PC-9 (cell line): ENCODE data around the gene CALN1. TPM values are rescaled to one million over a fixed set of nuclear protein-coding genes. Genes with fewer than 3 reads are reported as not detected.

ENCODE experiments used
- BruUV-seq: library from RNA; stranded (reverse); fragments of 400-500 nt; replicated peaks from 2 replicates; lab custom pipeline; 2021; lab: Mats Ljungman, UMichigan
- CTCF ChIA-PET: fragments of 300-600 bp; sonication (Branson Sonifier 250); formaldehyde crosslinking; loops from one replicate; lab custom pipeline; 2022; ENCODE audit warnings: antibody characterized with exemption; lab: Charles Lee
- POLR2A ChIA-PET: fragments of 300-600 bp; sonication (Branson Sonifier 250); formaldehyde crosslinking; loops from one replicate; lab custom pipeline; 2022; ENCODE audit warnings: antibody characterized with exemption; ENCODE audit not compliant: unreplicated experiment; lab: Charles Lee
- DNase-seq, 2 experiments: peaks; one replicate each; pipeline versions ENCODE4 v3.0.0 to v3.0.0-alpha.2; 2015 to 2022; ENCODE audit warnings: mixed read lengths in 1 of 2
- H2AFZ ChIP-seq: fragments of 200-600 bp; sonication (generic); 2 replicates; pipeline ENCODE4 v1.8.1; 2017; ENCODE audit warnings: antibody characterized with exemption
- H3F3A ChIP-seq: fragments of 200-600 bp; sonication (generic); 2 replicates; pipeline ENCODE4 v1.8.1; 2017; ENCODE audit warnings: antibody characterized with exemption, mild to moderate bottlenecking, low read depth; ENCODE audit not compliant: insufficient read depth
- H3K27ac ChIP-seq: fragments of 200-600 bp; sonication (generic); 2 replicates; pipeline ENCODE4 v1.6.1; 2016; ENCODE audit warnings: mixed run types
- H3K27me3 ChIP-seq: fragments of 200-600 bp; sonication (generic); 2 replicates; pipeline ENCODE4 v1.6.1; 2016; ENCODE audit warnings: low read depth, mixed run types; ENCODE audit not compliant: insufficient read depth
- H3K36me3 ChIP-seq: fragments of 200-600 bp; sonication (generic); 2 replicates; pipeline ENCODE4 v1.6.1; 2016; ENCODE audit warnings: low read depth, mixed run types
- H3K4me1 ChIP-seq: fragments of 200-600 bp; sonication (generic); replicated peaks from 2 replicates; pipeline ENCODE4 v1.6.1; 2016; ENCODE audit warnings: mixed run types; ENCODE audit not compliant: insufficient read depth
- H3K4me2 ChIP-seq: fragments of 200-600 bp; sonication (generic); 2 replicates; pipeline ENCODE4 v1.6.1; 2017; ENCODE audit warnings: mixed run types
- H3K4me3 ChIP-seq: fragments of 200-600 bp; sonication (generic); 2 replicates; pipeline ENCODE4 v1.6.1; 2016; ENCODE audit warnings: mixed run types
- H3K79me2 ChIP-seq: fragments of 200-600 bp; sonication (generic); 2 replicates; pipeline ENCODE4 v1.6.1; 2017; ENCODE audit warnings: low read depth, mixed run types
- H3K9me2 ChIP-seq: fragments of 200-600 bp; sonication (generic); 2 replicates; pipeline ENCODE4 v1.8.1; 2017; ENCODE audit warnings: mild to moderate bottlenecking; ENCODE audit not compliant: insufficient read depth
- H3K9me3 ChIP-seq: fragments of 200-600 bp; sonication (generic); 2 replicates; pipeline ENCODE4 v1.8.1; 2016; ENCODE audit warnings: low read depth; ENCODE audit not compliant: insufficient read depth
- H4K20me1 ChIP-seq: fragments of 200-600 bp; sonication (generic); 2 replicates; pipeline ENCODE4 v1.8.1; 2017; ENCODE audit not compliant: insufficient read depth
- EZH2 ChIP-seq: fragments of 200-600 bp; sonication (generic); IDR thresholded peaks from 2 replicates; pipeline ENCODE4 v1.8.0; 2017; ENCODE audit warnings: antibody characterized with exemption, low read depth
- intact Hi-C: fragments of 100-400 bp; cut with micrococcal nuclease; formaldehyde crosslinking; loops from one replicate; pipeline ENCODE4 v1.10.0; 2022; ENCODE audit not compliant: unreplicated experiment
- total RNA-seq: library from RNA; stranded (reverse); gene quantifications from 2 replicates; pipeline ENCODE4 v1.2.3, GENCODE V29; 2021
- TF ChIP-seq, protein P1 (sequence below): fragments of 200-600 bp; sonication (generic); conservative IDR thresholded peaks from 2 replicates; pipeline ENCODE4 v1.6.1; 2017; ENCODE audit warnings: mixed run types, antibody characterized with exemption, mild to moderate bottlenecking, moderate library complexity

CALN1 gene
- total RNA-seq, 1 experiment from 2014 or later: not detected

DNA sequence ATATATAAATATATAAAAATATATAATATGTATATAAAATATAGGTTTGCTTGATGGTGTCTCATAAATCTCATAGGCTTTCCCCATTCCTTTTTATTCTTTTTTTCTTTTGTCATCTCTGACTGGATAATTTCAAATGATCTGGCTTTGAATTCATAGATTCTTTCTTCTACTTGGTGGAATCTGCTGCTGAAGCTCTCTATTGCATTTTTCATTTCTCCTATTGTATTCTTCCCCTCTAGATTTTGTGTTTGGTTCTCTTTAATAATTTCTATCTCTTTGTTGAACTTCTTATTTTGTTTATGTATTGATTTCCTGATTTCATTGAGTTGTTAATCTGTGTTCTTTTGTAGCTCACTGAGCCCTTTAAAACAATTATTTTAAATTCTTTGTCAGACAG, 650.8 kb downstream of the CALN1 start:
- Histone ChIP-seq H3K4me2 (no peak overlapping the region), H3K9me2 (no peaks in the 10 kb centered on the region), H3K4me1 (no peaks in the 10 kb centered on the region), H3K27me3 (no peaks in the 10 kb centered on the region), H3F3A (no peaks in the 10 kb centered on the region), H3K27ac (no peak overlapping the region), H2AFZ (no peak overlapping the region), H4K20me1 (no peaks in the 10 kb centered on the region), H3K4me3 (no peak overlapping the region), H3K9me3 (no peaks in the 10 kb centered on the region), H3K79me2 (no peaks in the 10 kb centered on the region), H3K36me3 (no peaks in the 10 kb centered on the region)
- ChIA-PET POLR2A (no interaction called here), CTCF (no interaction called here)
- TF ChIP-seq, protein P1, sequence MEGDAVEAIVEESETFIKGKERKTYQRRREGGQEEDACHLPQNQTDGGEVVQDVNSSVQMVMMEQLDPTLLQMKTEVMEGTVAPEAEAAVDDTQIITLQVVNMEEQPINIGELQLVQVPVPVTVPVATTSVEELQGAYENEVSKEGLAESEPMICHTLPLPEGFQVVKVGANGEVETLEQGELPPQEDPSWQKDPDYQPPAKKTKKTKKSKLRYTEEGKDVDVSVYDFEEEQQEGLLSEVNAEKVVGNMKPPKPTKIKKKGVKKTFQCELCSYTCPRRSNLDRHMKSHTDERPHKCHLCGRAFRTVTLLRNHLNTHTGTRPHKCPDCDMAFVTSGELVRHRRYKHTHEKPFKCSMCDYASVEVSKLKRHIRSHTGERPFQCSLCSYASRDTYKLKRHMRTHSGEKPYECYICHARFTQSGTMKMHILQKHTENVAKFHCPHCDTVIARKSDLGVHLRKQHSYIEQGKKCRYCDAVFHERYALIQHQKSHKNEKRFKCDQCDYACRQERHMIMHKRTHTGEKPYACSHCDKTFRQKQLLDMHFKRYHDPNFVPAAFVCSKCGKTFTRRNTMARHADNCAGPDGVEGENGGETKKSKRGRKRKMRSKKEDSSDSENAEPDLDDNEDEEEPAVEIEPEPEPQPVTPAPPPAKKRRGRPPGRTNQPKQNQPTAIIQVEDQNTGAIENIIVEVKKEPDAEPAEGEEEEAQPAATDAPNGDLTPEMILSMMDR: no peak
- TF ChIP-seq EZH2: no peak
- intact Hi-C loops: no loop called here
- no peak for DNase-seq
- BruUV-seq: no TSS peak

DNA sequence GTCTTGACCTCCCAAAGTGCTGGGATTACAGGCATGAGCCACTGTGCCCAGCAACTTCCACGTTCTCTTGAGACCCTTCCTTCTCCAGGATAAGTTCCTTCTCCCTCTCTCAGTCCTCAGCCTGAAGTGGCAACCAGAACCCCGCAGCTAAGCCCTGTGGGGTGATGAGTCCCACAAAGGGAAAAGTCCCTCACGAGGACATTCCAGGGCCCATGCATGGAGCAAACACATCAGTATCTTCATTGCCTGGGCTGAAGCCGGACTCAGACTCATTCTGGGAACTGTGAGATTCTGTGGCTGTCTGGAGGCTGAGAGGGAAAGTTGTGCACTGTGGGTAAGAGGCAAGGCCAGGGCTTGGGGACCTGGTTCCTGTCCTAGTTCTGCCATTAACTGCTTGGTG, 657.3 kb downstream of the CALN1 start:
- Histone ChIP-seq H3K36me3 (no peaks in the 10 kb centered on the region), H3K9me3 (no peaks in the 10 kb centered on the region), H3K4me1 (no peaks in the 10 kb centered on the region), H3K27me3 (peaks cover 24% of the 10 kb centered on the region; the same call in 1 of the 2 replicates), H3K79me2 (no peaks in the 10 kb centered on the region), H2AFZ (no peak overlapping the region), H3K9me2 (no peaks in the 10 kb centered on the region), H3K4me3 (no peak overlapping the region), H4K20me1 (no peaks in the 10 kb centered on the region), H3K27ac (no peak overlapping the region), H3K4me2 (no peak overlapping the region), H3F3A (no peaks in the 10 kb centered on the region)
- no peak for DNase-seq
- ChIA-PET POLR2A (no interaction called here), CTCF (no interaction called here)
- intact Hi-C loops: loop anchor here (10.0 kb wide), 1 partner anchor 1030 kb away; no protein-coding TSS in a partner anchor
- TF ChIP-seq, protein P1: no peak
- TF ChIP-seq EZH2: no peak
- BruUV-seq: no TSS peak

DNA sequence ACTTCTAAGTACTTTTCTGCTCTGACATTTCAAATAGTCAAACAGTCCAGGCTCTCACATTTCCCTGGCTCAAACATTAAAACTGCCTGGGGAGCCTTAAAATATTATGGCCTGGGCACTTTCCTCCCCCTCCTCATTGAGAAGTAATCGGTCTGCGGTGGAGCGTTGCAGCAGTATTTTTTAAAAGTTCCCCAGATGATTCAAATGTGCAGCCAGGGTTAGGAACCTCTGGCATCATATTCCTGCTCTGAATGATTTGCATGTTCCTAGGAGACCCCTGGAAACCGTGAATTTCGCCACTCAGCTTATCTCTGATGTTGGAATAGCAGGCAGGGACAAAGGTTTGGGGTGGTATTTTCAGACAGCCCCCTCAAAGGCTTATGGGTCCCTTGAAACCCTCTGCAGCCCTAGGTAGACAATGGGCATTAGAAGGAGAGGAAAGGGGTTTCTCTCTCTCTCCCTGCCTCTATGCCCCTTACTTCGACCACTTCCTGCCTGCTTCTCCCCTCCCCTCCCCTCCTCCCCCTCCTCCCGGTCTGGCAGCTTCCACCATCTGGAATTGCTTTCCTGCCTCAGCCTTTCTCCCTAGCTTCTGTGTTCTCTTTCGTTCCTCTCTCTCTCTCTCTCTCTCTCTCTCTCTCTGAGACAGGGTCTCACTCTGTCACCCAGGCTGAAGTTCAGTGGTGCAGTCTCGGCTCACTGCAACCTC, 658.0 kb downstream of the CALN1 start:
- CTCF ChIA-PET: no interaction called here
- Histone ChIP-seq H3K36me3 (no peaks in the 10 kb centered on the region), H3F3A (no peaks in the 10 kb centered on the region), H3K9me2 (no peaks in the 10 kb centered on the region), H3K4me2 (no peak overlapping the region), H3K4me3 (no peak overlapping the region), H3K27ac (no peak overlapping the region), H2AFZ (no peak overlapping the region), H3K9me3 (no peaks in the 10 kb centered on the region; the same call in 1 of the 2 replicates), H3K27me3 (peaks cover 24% of the 10 kb centered on the region; the same call in 1 of the 2 replicates), H3K4me1 (no peaks in the 10 kb centered on the region), H4K20me1 (no peaks in the 10 kb centered on the region), H3K79me2 (no peaks in the 10 kb centered on the region)
- no TSS peak for BruUV-seq
- intact Hi-C loops: loop anchor here (10.0 kb wide), 1 partner anchor 1031 kb away; no protein-coding TSS in a partner anchor
- TF ChIP-seq EZH2: no peak
- TF ChIP-seq, protein P1: no peak
- POLR2A ChIA-PET: no interaction called here
- DNase-seq: no peak
